Omental fat pad (tissue), 4 donors: Measurements from ENCODE around the gene TOR1B. TPM values are rescaled to one million over a fixed set of nuclear protein-coding genes. Genes with fewer than 3 reads are reported as not detected.

Experiments
- ATAC-seq: fragments of 150-250 bp; one replicate; pipeline ENCODE4 v1.9.1; 2016; ENCODE audit warnings: mild to moderate bottlenecking, moderate library complexity; ENCODE audit not compliant: low FRiP score
- DNase-seq: peaks from one replicate; pipeline ENCODE4 v3.0.0-alpha.2; 2019; ENCODE audit warnings: low spot score
- CTCF ChIP-seq, 3 donors: fragments of 450-650 bp; IDR thresholded peaks; one replicate each; pipeline ENCODE4 v1.5.1; 2016 to 2017; ENCODE audit warnings: antibody characterized with exemption in 3 of 3, mild to moderate bottlenecking in 3 of 3, moderate library complexity in 2 of 3
- total RNA-seq, 4 donors: library from RNA; depleted of rRNA; stranded (reverse); fragments of >200 nt; gene quantifications; one replicate each; pipeline ENCODE4 v1.1.0, GENCODE V29; 2016

The TOR1B gene
- total RNA-seq, 4 donors from 2014 or later, result 19.0 to 37.2 (median 28.7) TPM

GRCh38 chr9:129803676-129804060 is 684 bp downstream of the TOR1B start:
- no peak for DNase-seq
- no peak for ATAC-seq
- TF ChIP-seq CTCF (IDR thresholded peaks at IDR 0.05), result no peak

GRCh38 chr9:129806061-129806460 is 3.1 kb downstream of the TOR1B start:
- DNase-seq (no peak), ATAC-seq (no peak)
- no peak for TF ChIP-seq CTCF (IDR thresholded peaks at IDR 0.05)

GRCh38 chr9:129809346-129809745 is 6.4 kb downstream of the TOR1B start:
- no peak for DNase-seq
- TF ChIP-seq CTCF (IDR thresholded peaks at IDR 0.05), result no peak
- ATAC-seq, result no peak

GRCh38 chr9:129810116-129810515 is 7.1 kb downstream of the TOR1B start:
- ATAC-seq (no peak), DNase-seq (no peak)
- TF ChIP-seq CTCF (IDR thresholded peaks at IDR 0.05), result no peak

- no peak for ATAC-seq
- TF ChIP-seq CTCF (IDR thresholded peaks at IDR 0.05), result no peak
- DNase-seq, result no peak
Observed at GRCh38 chr9:129810788-129811187, 7.8 kb downstream of the TOR1B start.

- DNase-seq (no peak), ATAC-seq (no peak)
- no peak for TF ChIP-seq CTCF (IDR thresholded peaks at IDR 0.05)
Observed at GRCh38 chr9:129811967-129812363, 9.0 kb downstream of the TOR1B start.

- TF ChIP-seq CTCF (IDR thresholded peaks at IDR 0.05), result no peak
- DNase-seq (no peak), ATAC-seq (no peak)
Observed at GRCh38 chr9:129812385-129812784, 9.4 kb downstream of the TOR1B start.
